Stimulated activated naive CD8-positive, alpha-beta T cell treated with anti-CD3 and anti-CD28 coated beads, Interleukin-15, Interleukin-2, amounts not matched to agents 100 U/mL and 50 U/mL, for 24 hours (primary cell): ENCODE results near the gene RPL21.
A peak's percentile ranks its signal among the peaks of the same experiment; 100 is the strongest.

Experiments
- ATAC-seq: fragments of 150-1000 bp; cut with Tn5 transposase; one replicate; pipeline ENCODE4 v1.10.0; 2021
- DNase-seq: peaks from one replicate; pipeline ENCODE4 v3.0.0; 2021

RPL21 gene

GRCh38 chr13:27258637-27259386, 7.5 kb downstream of the RPL21 start:
- ATAC-seq (no peak), DNase-seq (no peak)

GRCh38 chr13:27259831-27260230, 8.5 kb downstream of the RPL21 start:
- no peak for ATAC-seq
- DNase-seq = no peak

DNA sequence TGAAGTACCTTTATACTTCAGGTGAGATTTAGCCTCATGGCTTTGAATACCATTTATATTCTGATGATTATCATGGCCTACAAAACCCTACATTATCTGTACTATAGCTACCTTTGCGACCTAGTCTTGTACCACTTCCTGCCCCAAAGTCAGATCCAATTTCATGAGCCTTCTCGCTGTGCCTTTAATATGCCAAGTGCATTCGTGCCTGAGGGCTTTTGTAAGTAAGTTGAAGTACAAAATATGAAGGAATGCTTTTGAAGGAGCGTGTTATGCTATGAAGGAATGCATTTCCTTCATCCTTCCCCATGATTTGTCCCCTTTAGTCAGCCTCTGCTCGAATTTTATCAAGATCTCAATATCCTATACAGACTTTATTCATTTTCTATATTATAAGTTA, 10.0 kb downstream of the RPL21 start:
- ATAC-seq (no peak), DNase-seq (no peak)

DNA sequence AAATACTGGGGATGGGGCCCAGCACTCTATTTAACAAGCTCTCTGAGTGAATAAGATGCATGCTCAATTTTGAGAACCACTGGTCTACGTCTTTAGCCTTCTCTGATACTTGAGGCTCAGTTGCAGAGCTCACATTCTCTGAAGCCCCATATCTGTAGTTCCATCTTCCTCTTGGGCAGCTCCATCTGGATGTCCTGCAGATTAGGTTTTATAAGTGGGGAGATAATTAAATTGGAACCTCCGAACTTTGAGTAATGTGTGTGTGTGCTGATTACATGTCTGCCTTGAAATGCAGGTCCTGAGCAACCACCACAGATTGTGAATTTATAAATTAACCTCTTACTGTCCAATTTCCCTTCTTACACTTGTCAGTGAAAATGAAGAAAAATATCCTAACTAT, 12.1 kb downstream of the RPL21 start:
- DNase-seq (no peak), ATAC-seq (no peak)

- peak; percentile 45 for ATAC-seq
- no peak for DNase-seq
These were observed 12.8 kb downstream of the RPL21 start for GRCh38 chr13:27264181-27264580.

DNA sequence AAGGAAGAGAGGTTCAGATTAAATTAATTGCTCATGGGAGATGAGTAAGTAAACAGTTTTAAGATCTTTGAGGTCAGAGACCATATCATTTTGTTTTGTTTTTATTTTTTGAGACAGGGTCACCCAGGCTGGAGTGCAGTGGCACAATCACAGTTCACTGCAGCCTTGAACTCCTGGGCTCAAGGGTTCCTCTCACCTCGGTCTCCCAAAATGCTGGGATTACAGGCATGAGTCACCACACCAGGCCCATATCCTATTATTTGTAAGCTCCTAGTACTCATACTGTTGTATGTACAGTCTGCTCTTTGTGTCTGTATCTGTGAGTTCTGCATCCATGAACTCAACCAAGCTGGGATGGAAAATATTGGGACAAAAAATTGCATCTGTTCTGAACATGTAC, 13.3 kb downstream of the RPL21 start:
- DNase-seq (no peak), ATAC-seq (no peak)

GRCh38 chr13:27266917-27267316, 15.6 kb downstream of the RPL21 start:
- no peak for DNase-seq
- no peak for ATAC-seq

GRCh38 chr13:27267596-27267995, 16.2 kb downstream of the RPL21 start:
- no peak for DNase-seq

GRCh38 chr13:27269114-27269665, 17.8 kb downstream of the RPL21 start:
- no peak for DNase-seq
- ATAC-seq = no peak

More at GRCh38 chr13:27267596-27267995, 16.2 kb downstream of the RPL21 start:
- ATAC-seq = no peak

DNA sequence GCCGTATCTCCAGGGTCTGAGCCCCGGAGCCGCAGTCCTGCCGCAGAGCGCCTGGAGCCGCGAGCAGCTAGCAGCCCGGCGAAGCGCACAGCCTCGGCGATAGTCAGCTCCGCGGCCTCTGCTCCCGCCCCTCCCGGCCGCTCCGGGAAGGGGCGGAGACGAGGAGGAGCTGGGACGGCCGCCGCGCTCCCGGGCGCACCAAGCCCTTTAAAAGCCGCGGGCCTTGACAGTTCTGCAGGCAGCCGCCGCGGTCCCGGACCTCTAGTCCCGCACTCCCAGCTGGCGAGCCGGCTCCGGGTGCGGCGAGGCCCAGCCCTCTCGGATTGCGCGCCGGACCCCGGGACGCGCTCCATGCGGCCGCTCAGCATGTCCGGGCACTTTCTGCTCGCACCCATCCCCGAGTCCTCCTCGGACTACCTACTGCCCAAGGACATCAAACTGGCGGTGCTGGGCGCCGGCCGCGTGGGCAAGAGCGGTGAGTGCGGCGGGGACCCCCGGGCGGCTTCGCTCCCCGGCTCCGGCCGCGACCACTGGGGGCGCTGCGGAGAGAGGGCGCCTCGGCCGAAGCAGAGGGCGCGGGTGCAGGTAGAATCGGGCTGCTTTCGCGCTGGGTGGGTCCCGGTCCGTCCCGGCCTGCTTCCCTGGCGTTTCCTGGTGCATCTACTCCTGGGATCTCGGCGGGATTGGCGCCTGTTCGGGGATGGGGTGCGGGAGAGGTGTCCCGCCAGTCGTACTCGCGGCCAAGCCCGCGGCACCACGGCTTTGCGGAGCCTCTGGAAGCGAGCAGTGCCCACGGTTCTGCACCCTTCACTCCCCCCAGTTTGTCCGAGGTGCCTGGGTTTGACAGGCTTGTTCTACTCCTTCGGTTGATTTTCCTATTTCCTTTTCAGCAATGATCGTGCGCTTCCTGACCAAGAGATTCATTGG, 19.5 kb downstream of the RPL21 start, which contains the start of gene RASL11A:
Gene RASL11A, plus strand, starts transcription at position 237 of the 927 bp plus-strand sequence. Its CDS starts 115 bp downstream, at position 352.
- DNase-seq (peak; percentile 86), ATAC-seq (peak; percentile 91)

- no peak for ATAC-seq
- DNase-seq = no peak
These were observed 20.3 kb downstream of the RPL21 start for GRCh38 chr13:27271570-27272096.

DNA sequence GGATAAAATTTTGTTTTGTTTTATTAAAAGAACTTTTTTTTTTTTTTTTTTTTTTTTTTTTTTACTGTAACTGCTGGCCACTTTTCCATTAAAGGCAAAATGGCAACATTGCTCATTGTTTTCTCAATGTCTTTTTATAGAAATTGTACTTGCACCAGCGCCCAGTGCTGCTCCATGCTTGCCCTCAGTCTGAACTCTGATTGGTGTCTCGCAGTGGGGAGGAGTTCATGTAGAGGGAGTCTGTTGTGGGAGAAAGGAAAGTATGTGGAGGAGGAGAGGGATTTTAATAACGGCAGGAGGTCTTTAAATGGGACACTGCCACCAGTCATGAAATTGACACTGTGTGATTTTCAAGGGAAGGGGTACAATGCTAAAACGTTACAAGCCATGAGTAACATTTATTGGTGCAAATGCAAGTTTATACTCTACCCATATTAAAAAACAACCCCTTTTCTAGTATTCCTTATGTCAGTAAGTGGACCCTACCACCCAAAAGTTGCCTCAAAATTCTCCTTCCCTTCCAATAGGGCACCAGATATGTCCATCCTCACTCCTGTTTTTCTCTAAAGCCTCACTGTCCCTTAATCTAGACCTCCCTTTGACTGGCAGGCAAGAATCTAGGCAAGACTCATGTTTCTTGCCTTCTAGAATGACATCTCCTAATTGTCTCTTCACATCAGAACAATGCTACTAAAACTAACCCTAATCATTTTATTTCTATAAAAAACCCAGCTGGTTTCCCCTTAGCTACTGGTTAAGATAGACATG, 22.5 kb downstream of the RPL21 start:
- DNase-seq (no peak), ATAC-seq (no peak)

- no peak for DNase-seq
- ATAC-seq = no peak
These were observed 23.3 kb downstream of the RPL21 start for GRCh38 chr13:27274631-27275030.

DNA sequence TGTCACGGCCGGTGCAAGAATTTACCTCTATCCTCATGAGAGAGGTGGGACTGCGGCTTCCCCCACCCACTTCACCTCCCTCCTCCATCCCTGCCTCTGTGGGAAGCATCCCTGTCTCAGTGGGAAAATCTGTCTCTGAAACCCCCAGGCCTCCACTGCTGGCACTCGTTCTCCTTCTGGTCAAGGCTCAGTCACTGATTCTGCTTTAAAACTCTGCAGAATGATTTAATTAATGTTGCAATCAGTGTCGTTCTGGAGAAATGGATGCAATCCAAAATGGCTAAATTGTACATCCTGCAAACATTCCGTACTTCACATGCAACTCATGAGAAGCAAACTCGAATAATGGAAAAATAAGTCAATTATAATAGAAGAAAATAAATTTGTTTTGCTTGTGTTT, 24.8 kb downstream of the RPL21 start:
- DNase-seq (no peak), ATAC-seq (no peak)

GRCh38 chr13:27279506-27279905, 28.1 kb downstream of the RPL21 start:
- DNase-seq = no peak
- no peak for ATAC-seq

- DNase-seq (no peak), ATAC-seq (no peak)
These were observed 28.8 kb downstream of the RPL21 start for GRCh38 chr13:27280009-27280656.

- ATAC-seq (no peak), DNase-seq (no peak)
These were observed 29.5 kb downstream of the RPL21 start for GRCh38 chr13:27280841-27281240.

DNA sequence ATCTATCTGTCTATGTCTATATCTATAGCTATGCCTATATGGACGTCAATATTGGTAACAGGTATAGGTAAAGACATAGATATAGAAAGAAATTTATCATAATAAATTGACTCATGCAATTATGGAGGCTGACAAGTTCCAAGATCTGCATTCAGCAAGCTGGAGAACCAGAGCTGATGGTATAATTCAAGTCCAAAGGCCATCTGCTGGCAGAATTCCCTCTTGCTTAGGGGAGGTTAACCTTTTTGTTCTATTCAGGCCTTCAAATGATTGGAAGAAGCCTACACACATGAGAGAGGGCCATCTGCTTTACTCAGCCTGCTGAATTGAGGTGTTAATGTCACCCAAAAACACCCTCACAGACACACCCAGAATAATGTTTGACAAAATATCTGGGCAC, 30.1 kb downstream of the RPL21 start:
- no peak for ATAC-seq
- DNase-seq = no peak

- no peak for DNase-seq
- ATAC-seq = peak; percentile 40
These were observed 32.6 kb downstream of the RPL21 start for GRCh38 chr13:27283906-27284493.

DNA sequence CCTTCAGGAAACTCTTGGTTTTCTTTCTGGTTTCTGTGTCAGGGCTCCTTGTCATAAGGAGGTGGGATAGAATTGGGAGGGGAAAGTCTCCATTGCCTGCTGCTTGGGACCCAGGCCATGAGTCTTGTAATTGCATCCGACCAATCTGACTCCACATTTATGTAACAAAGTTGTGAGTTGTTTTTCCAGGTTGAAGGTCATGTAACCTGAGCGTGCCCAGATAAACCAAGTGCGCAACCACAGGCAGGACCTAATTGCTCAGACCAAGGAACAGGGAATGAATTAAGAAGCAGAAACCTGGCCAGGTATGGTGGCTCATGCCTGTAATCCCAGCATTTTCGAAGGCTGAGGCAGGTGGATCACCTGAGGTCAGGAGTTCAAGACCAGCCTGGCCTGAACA, 37.0 kb downstream of the RPL21 start:
- no peak for ATAC-seq
- DNase-seq = no peak
